ENCODE data around the gene LZTR1. TPM values are rescaled to one million over a fixed set of nuclear protein-coding genes. Genes with fewer than 3 reads are reported as not detected.

LZTR1 gene
- total and polyA plus RNA-seq, 2 of the 8 experiments (the other 6 are each of a cell fraction or from before 2014, with no cell fraction given) = 22.3 to 31.0 TPM

DNA sequence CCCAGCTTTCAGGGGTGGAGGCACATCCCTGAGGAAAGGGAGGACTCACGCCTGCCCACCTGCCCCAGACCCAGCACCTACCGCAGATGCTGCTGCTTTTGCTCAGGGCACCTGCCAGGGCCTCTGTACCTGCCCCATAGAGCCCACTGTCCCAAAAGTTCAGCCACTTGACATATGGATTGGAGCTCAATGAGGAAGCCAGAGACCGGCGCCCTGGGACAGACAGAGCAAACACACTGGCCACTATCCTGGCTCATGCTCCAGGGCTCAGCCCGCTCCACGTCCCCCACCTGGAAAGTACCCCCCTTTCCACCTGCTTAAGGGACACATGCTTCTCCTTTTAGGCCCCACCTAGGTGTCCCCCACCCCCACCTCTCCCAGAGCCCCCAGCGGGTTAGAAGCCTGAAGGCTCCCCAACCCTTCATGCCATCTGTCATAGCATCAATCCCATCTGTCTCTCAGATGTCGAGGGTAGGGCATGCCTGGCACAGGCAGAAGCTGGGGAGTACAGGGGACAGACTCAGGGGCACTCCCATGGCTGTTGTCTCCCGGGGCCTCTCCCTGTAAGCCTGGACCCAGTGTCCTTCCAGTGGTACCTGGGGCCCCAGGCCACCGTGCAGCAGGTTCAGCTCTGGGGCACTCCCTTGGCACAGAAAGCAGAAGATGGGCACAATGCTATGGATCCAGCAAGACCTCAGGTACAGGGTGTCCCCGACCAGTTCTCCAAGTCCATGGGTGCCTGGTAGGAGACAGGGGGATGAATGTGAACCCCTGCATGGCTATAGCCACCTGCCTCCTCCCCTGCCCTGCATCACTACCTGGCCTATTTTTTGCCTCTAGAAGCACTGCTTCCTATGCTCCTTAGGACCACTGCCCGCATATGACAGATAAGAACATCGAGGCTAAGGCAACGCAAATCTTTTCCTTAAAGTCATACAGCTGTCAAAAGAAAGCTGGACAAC lies 30.6 kb downstream of the LZTR1 start:
- ChIA-PET CTCF (ENCODE audit: partially characterized antibody) (interaction anchor here (0.6 to 2.3 kb wide), 8 partner anchors 9 to 874 kb away, joined by 3 to 7 read pairs (median 3); no protein-coding TSS in a partner anchor), POLR2A (ENCODE audit: partially characterized antibody) (interaction anchor here (0.6 to 1.4 kb wide), 7 partner anchors 7 to 39 kb away, joined by 3 to 10 read pairs (median 3); partner anchors contain the start of genes LZTR1 and THAP7)
- Histone ChIP-seq H2AFZ (ENCODE audit: low read length) (no peak overlapping the region), H4K20me1 (replicated peaks in 1 of 2; ENCODE audit: control insufficient read depth in 1 of 2, insufficient read depth in 2 of 2, low read length in 2 of 2) (peaks cover 0 to 10% of the 10 kb centered on the region in 2 experiments), H3K36me3 (ENCODE audit: control insufficient read depth in 2 of 4, insufficient read depth in 4 of 4, low read length in 3 of 4) (peaks cover 0 to 5% (median 0%) of the 10 kb centered on the region in 4 experiments; a peak in 1 of 8 replicates), H2BK15ac (ENCODE audit: low read length) (no peak overlapping the region), H3K23me2 (ENCODE audit: low read depth, low read length) (peaks cover 6% of the 10 kb centered on the region; the same call in 1 of the 2 replicates), H3K27ac (ENCODE audit: low read depth, low read length) (no peak overlapping the region), H3K18ac (ENCODE audit: extremely low read depth, low read length) (no peak overlapping the region), H3K56ac (replicated peaks; ENCODE audit: insufficient read length, low read depth, low read length) (no peak overlapping the region), H3K4ac (replicated peaks; ENCODE audit: insufficient read length, low read depth, low read length) (no peak overlapping the region), H3K9me3 (ENCODE audit: insufficient read depth in 2 of 2, low read depth in 1 of 2, low read length in 1 of 2) (no peaks in the 10 kb centered on the region), H3K79me2 (ENCODE audit: control insufficient read depth in 1 of 2, insufficient read depth in 2 of 2, low read length in 2 of 2) (no peaks in the 10 kb centered on the region), H2BK120ac (replicated peaks; ENCODE audit: low read depth, low read length) (no peak overlapping the region), H4K8ac (ENCODE audit: extremely low read depth, insufficient read depth, low read length) (no peak overlapping the region; the same call in 1 of the 2 replicates), H3K79me1 (ENCODE audit: low read depth, low read length) (no peaks in the 10 kb centered on the region; the same call in 1 of the 2 replicates), H2BK12ac (ENCODE audit: low read depth, low read length) (no peak overlapping the region), H4K5ac (ENCODE audit: insufficient read length, low read depth, low read length) (no peak overlapping the region), H3K27me3 (replicated peaks in 1 of 4; ENCODE audit: control insufficient read depth in 3 of 4, extremely low read depth in 1 of 4, insufficient read depth in 3 of 4, low read length in 3 of 4) (peaks cover 0 to 4% (median 3%) of the 10 kb centered on the region in 4 experiments; a peak in 4 of 7 replicates), H3K4me1 (replicated peaks in 1 of 4; ENCODE audit: control insufficient read depth in 3 of 4, insufficient read depth in 4 of 4, low read length in 3 of 4) (peaks cover 15 to 31% (median 19%) of the 10 kb centered on the region in 4 experiments), H2BK5ac (ENCODE audit: low read depth, low read length) (no peak overlapping the region; the same call in 1 of the 2 replicates), H3K14ac (ENCODE audit: insufficient read length) (no peak overlapping the region), H3K9ac (replicated peaks in 1 of 4; ENCODE audit: extremely low read depth in 1 of 4, low read depth in 3 of 4, low read length in 3 of 4) (no peak overlapping the region), H3K4me3 (ENCODE audit: extremely low read depth in 1 of 4, insufficient read depth in 2 of 4, low read depth in 3 of 4, low read length in 4 of 4) (peak overlapping the region in 2 of 4 experiments; percentile 51 to 67; a peak in 3 of 8 replicates), H3K4me2 (ENCODE audit: insufficient read depth in 1 of 2, low read depth in 2 of 2, low read length in 2 of 2) (peak overlapping the region; percentile 11 to 68; a peak in 2 of 4 replicates), H2AK5ac (ENCODE audit: low read depth, low read length) (no peak overlapping the region), H3K23ac (ENCODE audit: insufficient read length) (no peak overlapping the region), H2BK20ac (ENCODE audit: low read length) (no peak overlapping the region), H4K91ac (replicated peaks; ENCODE audit: insufficient read length, low read length) (no peak overlapping the region)
- DNase-seq (ENCODE audit: low read depth in 1 of 2, low spot score in 2 of 2) (no peak), FAIRE-seq (no peak)
- 89% methylated on average over 12 of the region's 14 CpGs; no CpG with 5 or more reads in 1 of the 2 experiments for WGBS, 2 experiments (ENCODE audit: extremely low coverage in 1 of 2, insufficient coverage in 1 of 2, insufficient read length in 1 of 2, insufficient replicate concordance in 2 of 2, low coverage in 1 of 2, low lambda C conversion rate in 2 of 2, missing lambda C conversion rate in 1 of 2)
- TF ChIP-seq FOSL1 (IDR thresholded peaks at IDR 0.05; ENCODE audit: insufficient read depth, low read depth, low read length) (no peak), BACH1 (IDR thresholded peaks at IDR 0.05; ENCODE audit: low read length) (no peak), CHD2 (IDR thresholded peaks at IDR 0.05; ENCODE audit: low read length) (no peak), TAF1 (IDR thresholded peaks at IDR 0.05; ENCODE audit: low read depth, low read length) (no peak), SIRT6 (IDR thresholded peaks at IDR 0.05; ENCODE audit: low read length) (no peak), POLR2A (IDR thresholded peaks at IDR 0.05; ENCODE audit: control extremely low read depth in 1 of 2, low read depth in 2 of 2, low read length in 2 of 2) (no peak), RAD21 (IDR thresholded peaks at IDR 0.05 in 1 of 2, conservative IDR thresholded peaks at IDR 0.05 in 1 of 2; ENCODE audit: low read depth in 2 of 2, low read length in 2 of 2) (no peak)
- TF ChIP-seq, protein P1, sequence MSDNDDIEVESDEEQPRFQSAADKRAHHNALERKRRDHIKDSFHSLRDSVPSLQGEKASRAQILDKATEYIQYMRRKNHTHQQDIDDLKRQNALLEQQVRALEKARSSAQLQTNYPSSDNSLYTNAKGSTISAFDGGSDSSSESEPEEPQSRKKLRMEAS (IDR thresholded peaks at IDR 0.05) = no peak
- TF ChIP-seq, protein P2, sequence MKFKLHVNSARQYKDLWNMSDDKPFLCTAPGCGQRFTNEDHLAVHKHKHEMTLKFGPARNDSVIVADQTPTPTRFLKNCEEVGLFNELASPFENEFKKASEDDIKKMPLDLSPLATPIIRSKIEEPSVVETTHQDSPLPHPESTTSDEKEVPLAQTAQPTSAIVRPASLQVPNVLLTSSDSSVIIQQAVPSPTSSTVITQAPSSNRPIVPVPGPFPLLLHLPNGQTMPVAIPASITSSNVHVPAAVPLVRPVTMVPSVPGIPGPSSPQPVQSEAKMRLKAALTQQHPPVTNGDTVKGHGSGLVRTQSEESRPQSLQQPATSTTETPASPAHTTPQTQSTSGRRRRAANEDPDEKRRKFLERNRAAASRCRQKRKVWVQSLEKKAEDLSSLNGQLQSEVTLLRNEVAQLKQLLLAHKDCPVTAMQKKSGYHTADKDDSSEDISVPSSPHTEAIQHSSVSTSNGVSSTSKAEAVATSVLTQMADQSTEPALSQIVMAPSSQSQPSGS (IDR thresholded peaks at IDR 0.05; ENCODE audit: low read length) = no peak
